NCI-H2196 treated with DMSO at 0.1 percent for 48 hours (cell line): Measurements from ENCODE around the gene KCNQ1.

Source experiments
- DNase-seq: peaks from one replicate; lab custom pipeline; 2025; ENCODE audit not compliant: unreplicated experiment; lab: John Stamatoyannopoulos, UW

Gene KCNQ1

GRCh38 chr11:2677127-2677526 lies 232.3 kb downstream of the KCNQ1 start:
- DNase-seq = no peak

- no peak for DNase-seq
These were observed 233.6 kb downstream of the KCNQ1 start for GRCh38 chr11:2678396-2678795.

DNA sequence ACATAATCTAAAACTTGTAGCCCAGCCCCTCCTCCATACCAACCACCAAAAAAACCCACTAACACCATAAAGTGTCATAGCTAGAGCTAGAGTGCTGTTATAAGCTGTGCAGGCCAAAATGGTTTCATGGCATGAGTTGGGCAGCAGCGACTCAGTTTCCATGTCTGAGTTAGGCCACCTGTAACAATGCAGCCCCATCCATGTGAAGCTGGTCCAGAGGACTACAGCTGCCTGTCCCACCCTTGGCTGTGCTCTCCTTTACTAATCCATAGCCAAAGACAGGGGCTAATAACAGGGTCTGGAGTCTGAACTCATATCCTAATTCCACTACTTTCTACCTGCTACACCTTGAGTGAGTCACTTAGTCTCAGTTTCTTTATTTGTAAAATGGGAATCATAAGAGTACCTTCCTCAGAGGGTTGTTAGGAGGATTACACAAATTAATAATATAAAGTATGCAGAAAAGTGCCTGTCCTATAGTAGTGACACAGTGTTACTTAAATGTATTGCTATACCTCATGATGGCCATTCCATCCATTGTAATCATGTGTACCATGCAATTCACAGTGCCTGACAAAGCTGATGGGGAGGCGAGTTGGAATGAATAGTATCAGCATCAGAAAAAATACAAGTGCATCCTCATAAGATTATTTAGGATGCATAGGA lies 234.3 kb downstream of the KCNQ1 start:
- DNase-seq = no peak

DNA sequence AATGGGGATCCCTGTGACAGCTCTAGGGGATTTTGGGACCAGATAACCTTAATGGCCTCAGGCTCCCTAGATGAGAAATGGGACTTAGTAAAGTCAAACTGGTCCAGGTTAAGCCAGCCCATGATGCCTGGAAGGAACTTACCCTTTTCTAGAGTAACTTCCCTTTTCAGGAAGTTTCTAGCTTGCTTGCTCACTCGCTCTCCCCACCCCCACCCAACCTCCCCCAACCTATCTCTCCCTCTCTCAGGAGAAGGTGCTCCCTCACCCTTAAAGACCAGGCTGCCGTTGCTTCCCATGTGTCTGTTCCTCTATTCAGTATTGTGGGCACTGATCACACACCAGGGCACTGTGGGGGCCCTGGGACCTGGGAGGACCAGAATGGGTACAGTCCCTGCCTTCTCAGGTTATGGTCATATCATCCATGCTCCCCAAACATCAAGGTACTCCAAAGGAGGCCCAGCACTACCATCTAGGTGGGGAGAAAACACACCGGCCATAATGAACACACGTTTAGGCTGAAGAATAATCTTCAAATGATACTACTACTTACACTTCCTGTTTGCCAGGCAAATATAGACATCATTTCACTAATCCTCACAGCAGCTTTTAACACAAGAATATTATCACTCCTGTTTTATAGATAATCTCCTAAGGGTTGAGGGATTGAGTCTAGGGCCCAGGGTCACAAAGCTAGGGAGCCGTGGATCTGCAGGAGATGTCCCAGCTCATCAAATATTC lies 236.8 kb downstream of the KCNQ1 start:
- DNase-seq = no peak

DNA sequence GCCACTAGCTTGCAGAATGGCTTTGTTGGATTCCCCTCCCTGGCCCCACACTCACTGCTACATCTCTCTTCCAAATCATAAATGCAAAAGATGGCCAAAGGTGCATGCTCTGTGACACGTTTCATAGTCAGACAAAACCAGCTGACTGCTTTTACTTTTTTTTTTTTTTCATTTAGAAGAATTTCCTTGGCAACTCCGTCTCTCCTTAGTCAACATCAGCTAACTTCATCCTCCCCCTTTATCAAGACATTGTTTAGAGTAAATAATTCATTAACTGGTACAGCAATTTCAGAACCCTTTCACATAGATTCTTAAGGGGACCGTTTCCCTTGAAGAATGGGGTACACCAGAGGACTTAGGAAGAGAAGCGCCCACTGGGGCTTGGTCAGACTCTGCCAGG lies 239.0 kb downstream of the KCNQ1 start:
- no peak for DNase-seq

DNA sequence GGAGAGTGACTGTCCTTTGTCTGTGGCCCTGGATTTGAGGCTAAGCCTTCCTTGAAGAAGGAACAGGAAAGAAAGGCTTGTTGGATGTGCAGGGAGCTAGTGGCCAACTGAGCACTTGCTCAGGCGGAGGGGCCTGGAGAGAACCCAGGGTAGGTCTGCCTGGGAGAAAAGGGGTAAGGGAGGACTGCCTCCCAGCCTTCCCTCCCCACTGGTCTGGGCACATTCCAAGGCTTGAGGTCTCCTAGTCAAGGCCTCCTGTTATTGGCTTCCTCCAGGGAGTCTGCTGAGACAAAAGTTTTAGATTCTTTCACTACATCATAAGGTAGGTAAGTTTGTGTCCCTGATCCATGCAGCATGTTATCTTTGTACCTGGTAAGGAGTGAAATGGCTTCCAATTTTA lies 239.8 kb downstream of the KCNQ1 start:
- no peak for DNase-seq

DNA sequence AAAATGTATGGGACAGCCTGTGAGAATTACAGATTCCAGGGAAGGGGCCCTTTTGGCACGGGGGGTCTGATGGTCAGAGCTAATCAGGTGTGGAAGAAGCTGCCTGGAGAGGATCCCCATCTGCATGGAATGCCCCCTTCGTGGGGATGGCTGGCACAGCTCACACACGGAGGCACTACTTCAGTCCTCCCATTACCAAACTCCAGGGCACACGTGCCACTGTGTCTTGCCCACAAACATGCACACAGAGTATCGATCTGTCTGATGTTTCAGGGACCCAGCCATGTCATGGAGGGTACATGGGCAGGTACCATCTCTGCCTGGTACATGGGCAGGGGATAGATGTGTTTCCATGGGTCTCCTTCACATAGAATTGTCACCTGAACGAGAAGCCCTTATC lies 240.2 kb downstream of the KCNQ1 start:
- no peak for DNase-seq

DNA sequence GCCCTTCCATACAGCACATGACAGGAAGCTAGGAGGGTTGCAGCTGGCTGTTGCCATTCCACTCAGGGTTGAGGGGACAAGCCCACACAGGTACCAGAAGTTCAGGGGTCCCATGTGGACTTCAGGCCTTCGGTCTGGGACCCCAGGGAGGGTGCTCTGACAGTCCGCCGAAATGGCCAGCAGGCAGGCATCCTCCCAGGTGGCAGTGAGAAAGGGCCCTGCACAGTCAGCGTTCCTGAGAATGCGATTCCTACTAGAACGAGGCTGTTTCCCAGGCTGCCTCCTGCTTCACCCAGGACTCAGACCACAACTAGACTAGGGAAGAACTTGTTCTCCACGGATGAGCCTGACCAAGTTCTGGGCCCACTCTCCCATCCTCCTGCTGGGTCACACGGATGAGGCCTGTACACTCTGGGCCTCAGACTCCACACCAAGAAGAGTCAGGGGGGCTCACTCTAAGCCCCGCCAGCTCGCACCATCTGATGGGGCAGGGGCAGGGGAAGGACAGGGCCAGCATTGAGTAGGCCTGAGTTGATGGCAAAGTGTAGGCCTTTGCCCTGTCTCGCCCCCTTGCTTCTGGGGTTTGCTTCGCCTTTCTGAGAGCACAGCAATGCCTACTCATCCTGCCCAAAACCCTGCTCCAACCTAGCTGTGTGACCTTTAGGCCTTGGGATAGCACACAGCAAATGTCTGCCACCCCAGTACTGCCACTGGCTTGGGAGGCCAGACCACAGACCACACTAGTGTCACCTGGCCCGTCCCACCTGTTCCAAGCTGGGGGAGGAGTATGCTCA lies 241.0 kb downstream of the KCNQ1 start:
- no peak for DNase-seq

DNA sequence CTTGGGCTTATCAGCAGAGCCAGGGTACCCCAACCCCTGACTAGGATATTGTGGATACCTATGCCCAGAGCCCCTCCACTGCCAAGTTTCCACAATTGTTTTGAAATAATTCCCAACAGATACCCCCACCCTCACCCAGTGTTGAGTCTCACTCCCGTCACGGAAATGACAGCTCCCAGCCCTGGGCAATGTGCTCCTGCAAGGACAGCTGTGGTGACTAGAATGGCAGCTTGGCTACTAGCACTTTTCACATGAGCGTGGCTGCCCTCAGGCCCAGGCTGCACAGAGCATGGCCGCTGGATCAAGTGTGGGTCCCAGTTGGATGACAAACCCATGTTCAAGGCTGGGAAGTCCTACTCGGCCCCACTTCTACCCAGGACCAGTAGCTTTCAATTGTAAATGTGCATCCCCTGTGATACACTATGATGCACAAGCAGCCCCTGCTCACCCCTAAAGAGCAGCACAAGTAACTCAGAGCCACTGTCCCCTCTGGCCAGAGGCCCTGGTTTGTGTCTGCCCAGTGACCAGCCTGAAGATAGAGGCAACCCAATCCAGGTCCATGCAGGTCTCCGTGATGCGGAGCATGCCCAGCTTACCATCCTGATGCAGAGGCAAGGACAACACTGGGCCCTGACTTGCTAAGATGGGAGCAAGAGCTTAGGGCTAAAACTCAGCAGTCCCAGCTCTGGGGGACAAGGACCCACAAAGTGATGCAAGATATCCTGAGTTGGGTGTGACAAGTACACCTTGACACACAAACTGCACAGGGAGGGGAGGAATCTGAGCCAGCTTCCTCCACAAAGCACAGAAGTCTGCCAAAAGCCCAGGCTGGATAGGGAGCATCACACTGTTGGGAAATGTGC lies 241.8 kb downstream of the KCNQ1 start:
- no peak for DNase-seq

- DNase-seq = no peak
These were observed 242.4 kb downstream of the KCNQ1 start for GRCh38 chr11:2687223-2687530.

DNA sequence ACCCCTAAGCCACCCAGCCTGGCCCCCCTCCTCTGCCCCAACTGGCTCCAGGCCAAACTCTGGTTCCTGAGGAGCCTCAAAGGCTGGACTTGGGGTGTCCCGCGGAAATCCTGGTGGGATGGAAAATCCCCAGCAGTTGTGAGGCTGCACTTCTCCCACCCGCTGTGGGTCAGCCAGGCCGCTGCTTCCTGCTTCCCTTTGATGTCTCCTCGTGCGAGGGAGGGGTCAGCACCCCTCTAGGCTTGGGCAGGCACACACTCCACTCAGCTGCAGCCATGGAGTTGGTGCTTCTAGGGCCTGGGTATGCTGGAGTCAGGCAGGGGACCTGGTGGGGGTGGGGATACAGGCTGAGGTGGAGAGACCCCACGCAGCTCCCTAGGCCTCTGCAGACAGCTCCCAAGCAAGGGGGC lies 243.0 kb downstream of the KCNQ1 start:
- DNase-seq = no peak

DNA sequence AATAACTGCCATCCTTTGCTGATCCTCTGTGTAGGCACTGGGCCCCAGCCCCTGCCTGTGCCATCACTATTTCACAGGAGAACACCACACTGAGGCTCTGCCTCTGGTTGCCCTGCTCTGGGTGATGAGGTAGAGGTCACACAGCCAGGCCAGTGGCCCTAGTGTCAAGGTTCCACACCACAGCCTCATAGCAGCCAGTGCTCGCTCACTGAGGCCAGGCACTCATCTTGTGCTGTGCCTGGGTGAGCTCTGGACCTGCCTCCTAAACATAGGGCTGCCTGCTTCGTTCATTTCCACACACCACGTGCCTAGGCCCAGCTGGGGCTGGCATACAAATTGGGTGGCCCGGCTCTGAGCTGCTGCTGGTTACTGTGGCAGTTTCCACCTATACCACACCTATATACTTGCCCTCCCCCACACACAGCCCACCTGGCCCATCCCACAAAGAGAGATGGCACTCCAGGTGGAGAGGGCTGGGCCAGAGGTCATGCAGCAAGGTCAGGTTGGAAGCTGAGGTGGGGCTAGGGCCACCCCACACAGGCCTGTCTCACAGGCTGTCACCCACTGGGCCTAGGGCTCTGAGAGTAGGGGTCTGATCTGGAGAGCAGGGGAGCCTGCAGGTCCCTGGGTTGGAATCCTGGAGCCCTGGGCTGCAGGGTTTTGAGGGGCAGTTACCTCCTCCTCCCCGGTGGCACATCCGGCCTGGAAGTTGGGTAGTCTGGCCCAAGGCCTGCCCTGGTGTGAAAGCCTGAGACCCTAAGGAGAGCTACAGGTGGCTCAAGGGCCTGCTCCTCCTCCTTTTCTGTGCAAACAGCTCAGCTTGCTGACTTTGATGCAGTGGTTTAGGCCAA lies 243.8 kb downstream of the KCNQ1 start:
- DNase-seq = no peak

GRCh38 chr11:2689651-2690575 lies 245.1 kb downstream of the KCNQ1 start:
- DNase-seq = peak; percentile 4

- DNase-seq = no peak
These were observed 246.0 kb downstream of the KCNQ1 start for GRCh38 chr11:2690596-2691354.

DNA sequence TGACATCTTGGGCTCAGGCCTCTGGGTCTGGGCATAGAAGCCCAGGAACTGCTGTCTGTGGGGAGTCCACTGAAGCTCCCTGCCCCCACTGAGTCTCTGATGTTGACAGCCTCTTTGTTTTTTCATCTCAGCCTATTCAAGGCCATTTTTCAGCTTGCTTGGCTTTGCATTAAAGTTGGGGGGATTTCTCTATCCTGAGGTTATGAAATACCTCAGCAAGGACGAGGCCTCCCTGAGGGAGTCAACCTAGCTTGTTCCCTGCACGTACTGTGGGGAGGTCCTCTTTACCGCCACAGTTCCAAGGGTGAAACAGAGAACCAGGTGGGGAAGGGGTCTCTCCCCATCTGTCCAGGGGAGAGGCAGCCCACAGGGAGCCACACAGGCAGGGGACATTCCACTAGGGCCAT lies 246.6 kb downstream of the KCNQ1 start:
- no peak for DNase-seq

GRCh38 chr11:2691991-2692875 lies 247.4 kb downstream of the KCNQ1 start:
- DNase-seq = peak; percentile 17
